Measurements from ENCODE around the gene RELA.
"Not testable (repeated sequence)": the region's sequence is repeated elsewhere in the genome, so short reads cannot be mapped to it uniquely, and the experiment has no call there.

Gene RELA

DNA sequence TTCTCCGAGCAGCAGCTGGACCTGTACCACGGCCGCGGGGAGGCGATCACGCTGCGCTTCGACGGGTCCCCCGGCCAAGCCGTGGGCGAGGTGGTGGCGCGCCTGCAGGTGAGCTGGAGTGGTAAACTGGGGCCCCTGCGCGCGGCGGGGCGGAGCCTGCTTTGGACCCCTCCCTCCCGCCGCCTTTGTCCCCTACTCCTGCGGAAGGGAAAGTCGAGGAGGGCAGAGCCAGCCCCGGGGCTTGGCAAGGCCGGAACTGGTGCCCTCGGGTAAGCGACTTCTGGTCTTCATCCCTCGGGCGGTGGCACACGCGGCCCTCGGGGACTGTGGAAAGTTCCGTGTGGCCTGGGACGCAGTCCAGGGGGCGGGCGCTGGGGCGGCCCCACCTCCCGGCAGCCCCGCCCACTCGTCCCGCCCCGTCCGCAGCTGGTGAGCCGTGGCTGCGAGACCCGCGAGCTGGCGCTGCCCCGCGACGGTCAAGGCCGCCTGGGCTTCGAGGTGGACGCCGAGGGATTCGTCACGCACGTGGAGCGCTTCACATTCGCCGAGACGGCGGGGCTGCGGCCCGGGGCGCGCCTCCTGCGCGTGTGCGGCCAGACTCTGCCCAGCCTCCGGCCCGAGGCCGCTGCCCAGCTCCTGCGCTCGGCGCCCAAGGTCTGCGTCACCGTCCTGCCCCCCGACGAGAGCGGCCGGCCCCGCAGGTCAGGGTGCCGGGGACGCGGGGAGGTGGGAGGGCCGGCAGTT is 15.6 kb downstream of the RELA start:
- no peak for DNase-seq

DNA sequence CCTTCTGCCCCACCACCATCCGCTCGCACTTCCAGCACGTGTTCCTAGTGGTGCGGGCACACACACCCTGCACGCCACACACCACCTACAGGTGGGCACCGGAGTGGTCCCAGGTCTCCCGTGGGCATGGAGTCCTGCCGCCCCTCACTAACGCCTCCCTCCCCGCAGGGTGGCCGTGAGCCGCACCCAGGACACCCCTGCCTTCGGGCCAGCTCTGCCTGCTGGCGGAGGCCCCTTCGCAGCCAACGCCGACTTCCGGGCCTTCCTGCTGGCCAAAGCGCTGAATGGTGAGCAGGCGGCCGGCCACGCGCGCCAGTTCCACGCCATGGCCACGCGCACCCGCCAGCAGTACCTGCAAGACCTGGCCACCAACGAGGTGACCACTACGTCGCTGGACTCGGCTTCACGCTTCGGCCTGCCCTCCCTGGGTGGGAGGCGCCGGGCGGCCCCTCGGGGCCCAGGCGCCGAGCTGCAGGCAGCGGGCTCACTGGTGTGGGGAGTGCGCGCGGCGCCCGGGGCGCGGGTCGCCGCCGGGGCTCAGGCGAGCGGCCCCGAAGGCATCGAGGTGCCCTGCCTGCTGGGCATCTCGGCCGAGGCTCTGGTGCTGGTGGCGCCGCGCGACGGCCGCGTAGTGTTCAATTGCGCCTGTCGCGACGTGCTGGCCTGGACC is 16.3 kb downstream of the RELA start:
- DNase-seq: no peak

DNA sequence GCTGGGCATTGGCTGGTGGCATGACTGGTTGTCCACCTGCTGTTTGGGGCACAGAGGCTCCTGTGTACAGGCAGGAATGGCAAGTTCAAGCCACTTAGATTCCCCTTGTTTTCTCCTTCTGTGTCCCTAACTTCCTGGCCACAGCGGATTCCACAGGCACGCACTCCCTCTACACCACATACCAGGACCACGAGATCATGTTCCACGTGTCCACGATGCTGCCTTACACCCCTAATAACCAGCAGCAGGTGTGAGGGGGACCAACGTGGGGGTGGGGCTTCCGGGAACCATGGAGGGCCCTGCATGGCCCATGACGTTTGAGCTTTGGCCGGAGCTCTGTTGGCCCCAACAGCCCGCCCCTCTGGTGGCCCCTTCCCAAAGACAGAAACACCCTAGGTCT is 17.0 kb downstream of the RELA start:
- no peak for DNase-seq

DNA sequence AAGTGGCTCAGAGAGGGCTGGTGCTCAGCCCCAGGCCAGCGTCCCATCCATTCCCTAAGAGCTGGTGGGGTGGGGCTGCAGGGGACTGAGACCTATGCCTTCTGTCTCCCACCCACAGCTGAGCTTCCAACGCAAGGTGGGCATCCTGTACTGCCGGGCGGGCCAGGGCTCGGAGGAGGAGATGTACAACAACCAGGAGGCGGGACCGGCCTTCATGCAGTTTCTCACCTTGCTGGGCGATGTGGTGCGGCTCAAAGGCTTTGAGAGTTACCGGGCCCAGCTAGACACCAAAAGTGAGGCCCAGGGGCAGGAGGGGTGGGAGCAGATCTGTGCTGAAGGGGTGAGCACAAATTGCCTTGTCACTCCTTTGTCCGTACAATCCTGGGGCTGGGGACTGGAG is 17.9 kb downstream of the RELA start:
- no peak for DNase-seq

DNA sequence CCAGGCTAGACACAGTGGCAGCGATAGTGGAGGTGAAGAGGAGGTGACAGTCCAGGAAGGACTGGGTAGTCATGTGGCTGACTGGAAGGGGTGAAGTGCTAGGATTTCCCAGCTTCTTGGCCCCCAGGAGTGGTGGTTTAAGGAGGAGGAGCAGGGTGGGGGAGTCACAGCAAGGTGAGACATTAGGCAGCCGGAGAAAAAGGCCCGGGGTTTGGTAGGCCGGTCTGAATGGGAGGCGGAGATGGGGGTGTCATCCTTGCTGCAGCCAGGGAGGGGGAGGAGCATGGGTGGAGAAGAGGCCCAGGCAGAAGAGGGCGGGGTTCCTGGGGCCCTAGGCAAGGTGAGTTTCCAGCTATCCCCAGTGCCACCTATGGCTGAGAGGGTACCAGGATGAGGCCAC is 18.7 kb downstream of the RELA start:
- DNase-seq: no peak

DNA sequence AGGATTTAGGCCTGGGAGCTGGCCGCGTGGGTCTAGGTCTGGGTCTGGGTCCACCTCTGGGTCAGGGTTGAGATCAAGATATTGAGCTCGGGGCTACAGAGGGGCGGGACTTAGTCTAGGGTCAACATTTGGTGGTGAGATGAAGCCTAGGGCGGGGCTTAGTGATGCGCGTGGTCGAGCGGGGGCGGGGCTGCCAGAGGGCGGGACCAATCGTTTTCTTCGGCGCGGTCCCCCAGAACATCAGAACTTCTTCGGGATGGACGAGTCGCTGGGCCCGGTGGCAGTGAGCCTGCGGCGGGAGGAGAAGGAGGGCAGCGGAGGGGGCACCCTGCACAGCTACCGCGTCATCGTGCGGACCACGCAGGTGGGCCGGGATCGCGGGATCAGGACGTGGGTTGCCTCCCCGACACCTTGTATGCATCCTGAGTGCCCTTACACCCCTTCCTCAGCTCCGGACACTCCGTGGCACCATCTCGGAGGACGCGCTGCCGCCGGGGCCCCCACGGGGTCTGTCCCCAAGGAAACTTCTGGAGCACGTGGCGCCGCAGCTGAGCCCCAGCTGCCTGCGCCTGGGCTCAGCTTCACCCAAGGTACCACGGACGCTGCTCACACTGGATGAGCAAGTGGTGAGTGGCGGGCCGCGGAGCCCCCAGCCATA is 20.6 kb downstream of the RELA start:
- no peak for DNase-seq

DNA sequence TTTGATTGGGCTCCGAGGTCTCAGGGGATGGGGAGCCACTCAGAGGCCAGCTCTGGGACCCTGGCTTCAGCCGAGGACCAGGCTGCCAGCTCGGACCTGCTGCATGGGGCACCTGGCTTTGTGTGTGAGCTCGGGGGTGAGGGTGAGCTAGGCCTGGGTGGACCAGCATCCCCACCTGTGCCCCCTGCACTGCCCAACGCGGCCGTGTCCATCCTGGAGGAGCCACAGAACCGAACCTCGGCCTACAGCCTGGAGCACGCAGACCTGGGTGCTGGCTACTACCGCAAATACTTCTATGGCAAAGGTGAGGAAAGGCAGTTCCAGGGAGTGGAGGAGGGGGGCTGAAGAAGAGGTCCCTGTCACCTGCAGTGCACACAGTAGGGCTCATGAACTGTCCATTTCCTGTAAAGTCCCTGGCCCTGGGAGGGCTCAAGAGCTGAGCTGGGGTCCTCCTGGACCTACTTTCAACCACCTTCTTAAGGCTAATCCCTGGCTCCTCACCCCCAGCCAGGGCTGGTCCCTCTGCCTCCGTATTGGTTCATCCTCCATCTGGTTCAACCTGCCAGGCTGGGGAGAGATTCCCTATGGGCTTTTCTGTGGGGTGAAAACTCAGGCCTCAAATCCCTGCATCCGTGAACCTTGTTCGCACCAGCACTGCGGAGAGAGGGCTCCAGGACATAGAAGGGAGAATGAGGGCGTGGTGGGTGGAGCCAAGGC is 21.3 kb downstream of the RELA start:
- no peak for DNase-seq

DNA sequence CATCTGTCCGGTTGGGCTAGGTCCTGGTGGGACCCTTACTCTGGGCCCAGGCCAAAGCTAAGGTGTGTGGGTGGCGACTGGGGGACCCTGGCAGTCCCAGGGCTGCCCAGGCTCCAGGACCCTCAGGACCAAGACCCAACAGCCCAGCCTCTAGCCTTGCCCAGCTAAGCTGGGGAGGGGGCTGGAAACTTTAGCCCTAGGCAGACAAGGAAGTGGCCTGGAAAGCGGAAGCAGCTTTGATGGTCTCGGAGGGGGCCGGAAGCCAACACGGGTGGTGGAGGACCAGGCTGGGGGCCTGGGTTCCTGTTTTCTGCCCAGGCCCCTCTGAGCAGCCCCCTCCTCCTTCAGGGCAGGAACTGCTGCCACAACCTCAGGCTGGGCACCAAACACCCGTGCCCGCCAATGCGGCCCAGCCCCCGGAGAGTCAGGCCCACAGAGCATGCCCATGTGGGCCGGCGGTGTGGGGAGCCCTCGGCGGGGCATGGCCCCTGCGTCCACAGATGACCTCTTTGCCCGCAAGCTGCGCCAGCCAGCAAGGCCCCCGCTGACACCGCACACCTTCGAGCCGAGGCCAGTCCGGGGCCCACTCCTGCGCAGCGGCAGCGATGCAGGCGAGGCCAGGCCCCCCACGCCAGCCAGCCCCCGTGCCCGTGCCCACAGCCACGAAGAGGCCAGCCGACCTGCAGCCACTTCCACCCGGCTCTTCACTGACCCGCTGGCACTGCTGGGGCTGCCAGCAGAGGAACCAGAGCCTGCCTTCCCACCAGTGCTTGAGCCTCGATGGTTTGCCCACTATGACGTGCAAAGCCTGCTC is 22.0 kb downstream of the RELA start:
- DNase-seq: no peak

DNA sequence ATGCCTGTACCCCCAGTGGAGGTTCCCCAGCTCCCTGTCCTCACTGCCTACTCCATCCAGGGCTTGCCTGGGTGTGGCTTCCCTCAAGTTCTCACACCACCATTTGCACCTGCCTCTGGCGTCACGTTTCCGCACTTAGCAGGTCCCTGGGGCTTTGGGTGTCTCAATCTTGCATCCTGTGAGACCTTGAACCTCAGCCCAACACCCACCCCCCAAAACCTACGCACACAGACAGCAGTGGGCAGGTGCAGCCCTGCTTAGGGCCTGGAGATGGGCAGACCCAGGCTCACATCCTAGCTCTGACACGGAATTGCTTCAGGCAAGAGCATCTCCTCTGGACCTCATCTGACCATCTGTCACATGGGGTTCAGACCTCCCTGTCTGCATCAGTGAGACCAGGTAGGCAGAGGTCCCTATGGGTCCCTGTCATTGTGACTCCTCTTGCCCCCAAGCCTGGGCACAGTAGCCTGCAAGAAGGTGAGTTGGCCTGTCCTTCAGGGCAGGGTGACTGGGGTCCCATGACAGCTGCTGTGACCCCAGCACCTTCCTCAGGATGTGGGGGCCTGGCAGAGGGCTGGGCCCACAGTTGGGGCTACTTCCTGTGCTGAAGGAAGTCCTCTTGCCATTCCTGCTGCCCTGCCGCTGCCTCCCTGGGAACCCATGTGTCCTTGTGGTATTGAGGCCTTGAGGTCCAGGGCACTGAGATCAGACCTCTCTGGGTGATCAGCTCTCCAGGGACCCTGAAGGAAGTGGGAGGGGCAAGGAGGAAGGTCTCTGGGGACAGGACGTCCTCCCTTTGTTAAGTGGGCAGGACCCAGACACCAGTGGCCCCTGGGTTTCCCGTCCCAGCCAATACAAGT is 22.9 kb downstream of the RELA start:
- no peak for DNase-seq

DNA sequence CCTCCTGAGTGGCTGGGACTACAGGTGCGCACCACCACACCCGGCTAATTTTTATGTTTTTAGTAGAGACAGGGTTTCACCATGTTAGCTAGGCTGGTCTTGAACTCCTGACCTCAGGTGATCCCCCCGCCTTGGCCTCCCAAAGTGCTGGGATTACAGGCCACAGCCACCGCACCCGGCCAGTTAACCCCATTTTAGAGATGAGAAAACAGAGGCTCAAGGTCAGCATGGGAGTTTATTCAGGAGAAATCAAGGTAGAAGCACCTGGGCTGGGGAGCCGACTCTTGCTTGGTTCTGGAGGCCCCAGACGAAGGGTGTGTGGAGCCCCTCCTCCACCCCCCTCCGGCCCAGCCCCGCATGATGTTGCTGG is 23.5 kb downstream of the RELA start:
- DNase-seq: not testable (repeated sequence)

DNA sequence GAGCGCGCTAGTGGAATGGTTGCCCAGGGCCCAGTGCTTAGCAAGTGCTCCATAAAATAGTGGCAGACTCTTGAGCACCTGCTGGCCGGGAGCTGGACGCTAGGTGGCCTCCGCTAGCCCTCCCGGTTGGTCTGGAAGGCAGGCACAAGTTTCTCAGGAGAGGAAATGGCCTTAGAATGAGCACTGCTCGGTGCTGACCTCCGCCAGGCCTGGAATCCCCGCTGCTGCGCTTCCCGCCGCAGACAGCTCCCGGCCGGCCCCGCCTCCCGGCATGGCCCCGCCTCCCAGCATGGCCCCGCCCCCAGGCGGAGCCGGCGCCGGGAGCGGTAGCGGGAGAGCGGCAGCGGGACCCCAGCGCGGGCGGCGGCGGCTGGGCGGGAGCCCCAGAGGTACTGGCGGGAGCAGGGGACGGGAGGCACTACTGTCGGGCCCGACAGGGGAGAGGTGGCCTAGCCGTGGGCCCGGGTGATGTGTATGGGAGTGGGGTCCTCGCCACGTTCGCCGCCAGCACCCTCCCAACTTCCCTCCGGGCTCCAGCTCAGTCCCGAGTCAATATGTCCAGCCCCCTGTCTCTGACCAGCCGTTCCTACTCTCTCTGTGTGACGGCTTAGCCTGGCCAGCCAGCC is 24.8 kb downstream of the RELA start, which contains the start of gene SIPA1:
Gene SIPA1 (plus strand): TSS at position 308 of the 626 bp plus-strand sequence. CDS start 2,821 bp downstream, outside the sequence.
- no peak for DNase-seq

DNA sequence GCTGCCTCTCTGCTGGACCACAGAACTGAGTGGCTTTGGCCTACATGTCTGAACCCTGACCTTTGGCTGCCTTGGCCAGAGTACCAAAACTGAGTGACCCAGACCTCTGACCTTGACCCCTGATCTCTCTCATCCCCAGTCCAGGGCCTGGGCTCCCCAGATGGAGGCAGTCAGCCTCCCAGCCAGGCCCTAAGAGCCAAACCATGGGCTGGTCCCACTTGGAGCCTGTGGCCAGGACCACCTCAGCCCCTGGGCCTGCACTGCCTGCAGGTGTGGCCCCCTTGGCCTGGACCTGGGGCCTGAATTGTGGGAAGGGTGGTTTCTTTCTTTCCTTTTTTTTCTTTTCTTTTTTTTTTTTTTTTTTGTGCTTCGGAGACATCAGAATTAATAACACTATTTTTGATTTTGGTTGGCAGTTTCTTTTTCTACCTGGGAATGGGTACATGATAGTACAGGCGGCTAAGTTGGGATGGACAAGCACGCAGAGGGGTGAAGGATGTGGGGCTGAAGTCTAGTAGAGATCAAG is 25.6 kb downstream of the RELA start:
- DNase-seq: no peak

DNA sequence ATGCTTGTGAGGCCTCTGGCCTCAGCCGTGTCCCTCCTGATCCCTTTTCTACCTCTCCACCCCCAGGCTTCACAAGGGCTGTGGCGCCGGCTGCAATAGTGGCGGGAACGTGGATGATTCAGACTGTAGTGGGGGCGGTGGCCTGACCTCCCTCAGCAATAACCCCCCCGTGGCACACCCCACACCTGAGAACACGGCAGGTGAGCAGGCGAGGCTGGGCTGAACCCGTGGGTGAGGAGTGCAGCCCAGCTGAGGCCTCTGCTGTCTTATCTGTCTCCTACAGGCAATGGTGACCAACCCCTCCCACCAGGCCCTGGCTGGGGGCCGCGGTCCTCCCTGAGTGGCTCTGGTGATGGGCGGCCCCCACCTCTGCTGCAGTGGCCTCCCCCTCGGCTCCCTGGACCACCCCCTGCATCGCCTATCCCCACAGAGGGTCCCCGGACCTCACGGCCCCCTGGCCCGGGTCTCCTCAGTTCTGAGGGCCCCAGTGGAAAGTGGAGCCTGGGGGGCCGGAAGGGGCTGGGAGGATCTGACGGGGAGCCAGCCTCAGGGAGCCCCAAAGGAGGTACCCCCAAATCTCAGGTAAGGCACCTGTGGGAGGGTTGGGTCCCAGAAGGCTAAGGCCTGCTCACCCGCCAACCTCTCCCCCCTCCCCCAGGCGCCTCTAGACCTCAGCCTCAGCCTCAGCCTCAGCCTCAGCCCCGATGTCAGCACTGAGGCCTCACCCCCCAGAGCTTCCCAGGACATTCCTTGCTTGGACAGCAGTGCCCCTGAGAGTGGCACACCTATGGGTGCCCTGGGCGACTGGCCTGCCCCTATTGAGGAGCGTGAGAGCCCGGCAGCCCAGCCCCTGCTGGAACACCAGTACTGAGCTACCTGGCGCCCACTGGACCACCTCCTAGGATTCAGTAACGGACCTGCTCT is 26.3 kb downstream of the RELA start:
- no peak for DNase-seq

DNA sequence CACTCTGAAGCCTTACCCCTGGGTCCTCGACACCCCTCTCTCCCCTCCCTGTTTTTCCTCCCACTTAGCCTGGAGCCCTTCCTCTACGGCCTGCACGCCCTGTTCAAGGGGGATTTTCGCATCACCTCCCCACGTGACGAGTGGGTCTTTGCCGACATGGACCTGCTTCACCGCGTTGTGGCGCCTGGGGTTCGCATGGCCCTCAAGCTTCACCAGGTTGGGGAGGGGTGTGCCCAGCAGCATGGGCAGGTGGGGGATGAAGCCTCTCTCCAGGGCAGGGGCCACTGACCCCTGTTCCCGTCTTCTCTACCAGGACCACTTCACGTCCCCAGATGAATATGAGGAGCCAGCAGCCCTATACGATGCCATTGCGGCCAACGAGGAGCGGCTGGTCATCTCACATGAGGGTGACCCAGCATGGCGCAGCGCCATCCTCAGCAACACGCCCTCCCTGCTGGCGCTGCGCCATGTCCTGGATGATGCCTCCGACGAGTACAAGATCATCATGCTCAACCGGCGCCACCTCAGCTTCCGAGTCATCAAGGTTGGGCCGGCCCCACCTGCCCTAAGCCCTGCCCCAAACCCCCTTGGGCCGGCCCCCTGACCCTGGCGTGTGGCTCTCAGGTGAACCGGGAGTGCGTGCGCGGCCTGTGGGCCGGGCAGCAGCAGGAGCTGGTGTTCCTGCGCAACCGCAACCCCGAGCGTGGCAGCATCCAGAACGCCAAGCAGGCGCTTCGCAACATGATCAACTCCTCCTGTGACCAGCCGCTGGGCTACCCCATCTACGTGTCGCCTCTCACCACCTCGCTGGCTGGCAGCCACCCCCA is 27.6 kb downstream of the RELA start:
- DNase-seq: no peak

DNA sequence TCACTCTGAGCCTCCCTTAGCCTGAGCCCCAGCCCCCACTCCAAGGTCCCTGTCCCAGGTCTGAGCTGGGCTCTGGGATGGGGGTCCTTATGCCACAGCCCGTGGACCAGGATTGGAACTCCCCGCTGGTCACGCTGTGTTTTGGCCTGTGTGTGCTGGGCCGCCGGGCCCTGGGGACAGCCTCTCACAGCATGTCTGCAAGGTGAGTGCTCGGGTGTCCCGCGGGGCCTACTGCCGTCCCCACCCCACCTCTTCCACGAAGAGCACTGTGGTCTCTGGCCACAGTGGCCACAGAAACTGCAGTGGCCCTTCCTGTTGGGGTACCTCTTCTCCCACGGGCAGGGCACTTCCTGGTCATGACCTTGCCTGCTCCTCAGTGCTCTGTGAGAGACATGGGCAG is 28.3 kb downstream of the RELA start:
- no peak for DNase-seq

DNA sequence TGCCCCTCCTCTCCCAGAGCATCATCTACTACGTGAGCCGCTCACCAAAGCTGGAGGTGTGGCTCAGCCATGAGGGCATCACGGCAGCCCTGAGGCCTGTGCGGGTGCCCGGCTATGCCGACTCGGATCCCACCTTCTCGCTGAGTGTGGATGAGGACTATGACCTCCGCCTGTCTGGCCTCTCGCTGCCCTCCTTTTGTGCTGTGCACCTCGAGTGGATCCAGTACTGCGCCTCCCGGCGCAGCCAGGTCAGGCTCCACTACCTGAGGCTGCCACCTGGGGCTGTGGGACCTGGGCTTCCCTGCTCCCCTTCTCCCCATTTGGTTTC is 28.6 kb downstream of the RELA start:
- DNase-seq: no peak

DNA sequence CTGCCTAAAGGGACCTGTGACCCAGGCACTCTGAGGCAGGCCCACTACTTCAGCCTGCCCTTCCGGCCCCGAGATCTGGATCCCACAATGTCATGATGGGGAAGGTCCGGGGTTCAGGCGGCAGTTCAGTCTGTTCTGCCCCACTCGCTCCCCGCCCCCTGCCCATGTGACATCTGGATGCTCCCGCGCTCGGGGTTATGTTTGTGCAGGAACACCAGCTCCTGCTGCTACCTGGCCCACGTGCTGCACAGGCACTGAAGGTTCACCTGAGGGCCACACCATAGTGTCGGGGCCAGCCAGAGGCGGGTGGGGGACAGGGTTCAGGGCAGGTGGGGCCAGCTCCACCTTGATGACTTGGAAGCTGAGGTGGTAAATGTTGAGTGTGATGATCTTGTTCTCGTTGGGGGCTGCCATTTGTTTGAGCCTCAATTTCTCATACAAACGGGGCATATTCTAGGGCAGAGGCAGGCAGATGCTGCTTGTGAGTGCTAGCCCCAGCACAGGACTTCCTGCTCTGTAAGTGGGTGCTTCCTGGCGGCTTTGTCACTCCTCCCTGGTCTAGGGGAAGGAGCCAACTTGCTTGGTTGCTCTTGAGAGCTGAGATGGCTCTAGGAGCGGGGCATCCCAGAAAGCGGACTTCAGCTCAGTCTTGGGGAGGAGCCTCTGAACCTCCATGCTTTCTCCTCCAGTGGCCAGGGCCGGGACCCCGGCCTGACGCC is 29.2 kb downstream of the RELA start:
- no peak for DNase-seq

DNA sequence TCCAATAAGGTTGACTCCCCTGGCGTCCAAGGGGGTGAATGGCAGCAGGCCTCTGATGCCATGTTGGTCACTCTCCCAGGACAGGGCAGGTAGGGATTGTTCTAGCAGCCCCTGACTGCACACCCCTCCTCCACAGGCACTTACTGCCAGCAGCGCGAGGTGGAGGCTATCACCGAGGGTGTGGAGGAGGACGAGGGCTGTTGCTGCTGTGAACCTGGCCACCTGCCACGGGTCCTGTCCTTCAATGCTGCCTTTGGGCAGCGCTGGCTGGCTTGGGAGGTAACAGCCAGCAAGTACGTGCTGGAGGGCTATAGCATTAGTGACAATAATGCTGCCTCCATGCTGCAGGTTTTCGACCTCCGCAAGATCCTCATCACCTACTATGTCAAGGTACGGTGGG is 32.5 kb downstream of the RELA start:
- no peak for DNase-seq
